B cell (primary cell): Measurements from ENCODE around the gene NMD3. TPM values are rescaled to one million over a fixed set of nuclear protein-coding genes. Genes with fewer than 3 reads are reported as not detected.

Experiments
- ATAC-seq: fragments of 200-7000 bp; cut with Tn5 transposase; one replicate; pipeline ENCODE4 v1.10.0; 2021; ENCODE audit warnings: low read depth, mild to moderate bottlenecking, moderate number of reproducible peaks, moderate library complexity
- CTCF ChIA-PET: fragments of 350-600 bp; sonication (Branson Sonifier 250); formaldehyde crosslinking; loops from one replicate; lab custom pipeline; 2021; ENCODE audit warnings: antibody characterized with exemption, inconsistent platforms; lab: Charles Lee
- POLR2A ChIA-PET: fragments of 350-600 bp; sonication (Branson Sonifier 250); formaldehyde crosslinking; loops from one replicate; lab custom pipeline; 2021; ENCODE audit warnings: antibody characterized with exemption; lab: Charles Lee
- DNase-seq: peaks from one replicate; pipeline ENCODE4 v3.0.0; 2013
- H2AFZ ChIP-seq: 2 replicates; pipeline ENCODE4 v1.6.1; 2012; ENCODE audit warnings: mild to moderate bottlenecking, low read depth, low read length; ENCODE audit not compliant: insufficient read depth, poor library complexity, severe bottlenecking
- H3K27ac ChIP-seq, 2 donors: 1 replicate in 1 of 2; 2 replicates in 1 of 2; pipeline ENCODE4 v1.5.1; 2012 to 2013; ENCODE audit warnings: low read length in 2 of 2, mild to moderate bottlenecking in 2 of 2, moderate library complexity in 1 of 2
- H3K27me3 ChIP-seq, 4 experiments: fragments of 200-600 bp in 1 of 4; sonication (generic) in 1 of 4; replicated peaks in 1 of 4; 1 replicate in 2 of 4; 2 replicates in 2 of 4; pipeline versions ENCODE4 v1.6.1 to v1.7.0; 2013 to 2016; ENCODE audit warnings: low read length in 3 of 4, mild to moderate bottlenecking in 2 of 4, mixed read lengths in 1 of 4, moderate library complexity in 1 of 4; ENCODE audit not compliant: insufficient read depth in 4 of 4, control insufficient read depth in 3 of 4; ENCODE audit errors: control extremely low read depth in 1 of 4
- H3K36me3 ChIP-seq, 2 experiments: replicated peaks in 1 of 2; 1 replicate in 1 of 2; 2 replicates in 1 of 2; pipeline versions ENCODE4 v1.6.1 to v1.7.1; 2013; ENCODE audit warnings: low read length in 1 of 2; ENCODE audit not compliant: insufficient read depth in 2 of 2, control insufficient read depth in 1 of 2; ENCODE audit errors: control extremely low read depth in 1 of 2, extremely low read depth in 1 of 2
- H3K4me1 ChIP-seq, 2 donors: fragments of 200-600 bp in 1 of 2; sonication (generic) in 1 of 2; 1 replicate in 1 of 2; 2 replicates in 1 of 2; pipeline versions ENCODE4 v1.5.1 to v1.6.1; 2013 to 2017; ENCODE audit warnings: low read length in 2 of 2; ENCODE audit not compliant: control insufficient read depth in 2 of 2, insufficient read depth in 2 of 2
- H3K4me2 ChIP-seq: replicated peaks from 2 replicates; pipeline ENCODE3; 2012; ENCODE audit warnings: mild to moderate bottlenecking, low read depth, low read length; ENCODE audit not compliant: poor library complexity, severe bottlenecking
- H3K4me3 ChIP-seq, 5 experiments: fragments of 200-600 bp in 1 of 5; sonication (generic) in 1 of 5; 1 replicate in 3 of 5; 2 replicates in 2 of 5; pipeline versions ENCODE4 v1.5.1 to v1.7.0; 2011 to 2016; ENCODE audit warnings: low read length in 4 of 5, mild to moderate bottlenecking in 4 of 5, low read depth in 2 of 5, control low read depth in 1 of 5, moderate library complexity in 1 of 5; ENCODE audit not compliant: insufficient read depth in 1 of 5; ENCODE audit errors: control extremely low read depth in 1 of 5, extremely low read depth in 1 of 5
- H3K79me2 ChIP-seq: fragments of 200-600 bp; sonication (generic); one replicate; pipeline ENCODE4 v1.6.0; 2016; ENCODE audit warnings: low read length; ENCODE audit not compliant: control insufficient read depth, insufficient read depth
- H3K9ac ChIP-seq: fragments of 200-600 bp; sonication (generic); 2 replicates; pipeline ENCODE4 v1.6.1; 2017; ENCODE audit warnings: mild to moderate bottlenecking, low read length, moderate library complexity
- H3K9me3 ChIP-seq, 3 donors: one replicate each; pipeline versions ENCODE4 v1.6.1 to v1.7.1; 2013; ENCODE audit warnings: low read length in 2 of 3; ENCODE audit not compliant: control insufficient read depth in 2 of 3, insufficient read depth in 1 of 3; ENCODE audit errors: control extremely low read depth in 1 of 3
- H4K20me1 ChIP-seq: 2 replicates; pipeline ENCODE4 v1.6.0; 2012; ENCODE audit warnings: mild to moderate bottlenecking, low read length; ENCODE audit not compliant: insufficient read depth, control insufficient read depth, poor library complexity, severe bottlenecking
- H3K27ac Mint-ChIP-seq: one replicate; pipeline ENCODE4 v1.8.0; 2021; ENCODE audit warnings: mixed read lengths
- H3K27me3 Mint-ChIP-seq: one replicate; pipeline ENCODE4 v1.8.0; 2021; ENCODE audit warnings: mixed read lengths
- H3K4me1 Mint-ChIP-seq: one replicate; pipeline ENCODE4 v1.8.0; 2021; ENCODE audit warnings: mixed read lengths
- H3K4me3 Mint-ChIP-seq: one replicate; pipeline ENCODE4 v1.8.0; 2021; ENCODE audit warnings: mixed read lengths
- H3K9me3 Mint-ChIP-seq: one replicate; pipeline ENCODE4 v1.8.0; 2022; ENCODE audit warnings: mixed read lengths; ENCODE audit not compliant: insufficient read depth
- CTCF ChIP-seq: fragments of 200-600 bp; IDR thresholded peaks from one replicate; pipeline ENCODE4 v1.8.0; 2022; ENCODE audit warnings: antibody characterized with exemption, mild to moderate bottlenecking
- EZH2 ChIP-seq: IDR thresholded peaks from 2 replicates; pipeline ENCODE4 v1.6.1; 2012; ENCODE audit warnings: borderline replicate concordance, low read depth, mild to moderate bottlenecking, moderate library complexity, low read length; ENCODE audit not compliant: insufficient read depth, poor library complexity, severe bottlenecking
- WGBS: methylation state at CpG from one replicate; pipeline ENCODE4 v1.1.5; 2013; ENCODE audit warnings: missing lambda C conversion rate; ENCODE audit not compliant: insufficient coverage; 5-methylcytosine and 5-hydroxymethylcytosine counted together
- intact Hi-C: fragments of 100-400 bp; cut with micrococcal nuclease; formaldehyde crosslinking; loops from one replicate; pipeline ENCODE4 v1.10.0; 2022
- polyA plus RNA-seq: library from polyadenylated mRNA; depleted of rRNA; stranded (reverse); fragments of >200 nt; gene quantifications from 2 replicates; pipeline ENCODE4 v1.2.3, GENCODE V29; 2012
- total RNA-seq, 2 donors: library from RNA; stranded (reverse); fragments of 120-200 nt in 1 of 2; gene quantifications; 1 replicate in 1 of 2; 2 replicates in 1 of 2; pipeline versions ENCODE4 v1.2.3 to v1.2.4, GENCODE V29; 2013 to 2022

The NMD3 gene
- total and polyA plus RNA-seq, 2 donors (not counting 1 experiment from before 2014, with no cell fraction given) = 14.5 to 38.0 TPM

- ChIA-PET POLR2A (no interaction called here), CTCF (no interaction called here)
- no peaks in the 10 kb centered on the region for H3K36me3 ChIP-seq
- Mint-ChIP-seq H3K9me3 (no peaks in the 10 kb centered on the region), H3K27me3 (no peaks in the 10 kb centered on the region), H3K4me3 (no peak overlapping the region), H3K27ac (no peak overlapping the region), H3K4me1 (no peaks in the 10 kb centered on the region)
- WGBS = 81% methylated on average over 2 of the region's 5 CpGs
- H3K27ac ChIP-seq = no peak overlapping the region
- no peak for DNase-seq
- H3K4me2 ChIP-seq = no peak overlapping the region
- H4K20me1 ChIP-seq = no peaks in the 10 kb centered on the region
- TF ChIP-seq CTCF (no peak), EZH2 (no peak)
- no peak overlapping the region for H2AFZ ChIP-seq
- no peaks in the 10 kb centered on the region for H3K27me3 ChIP-seq
- no peak overlapping the region for H3K4me3 ChIP-seq
- H3K9ac ChIP-seq = no peak overlapping the region
- ATAC-seq = no peak
- H3K9me3 ChIP-seq = peaks cover 0 to under 1% (median 0%) of the 10 kb centered on the region in 3 donors
- no peaks in the 10 kb centered on the region for H3K4me1 ChIP-seq
- H3K79me2 ChIP-seq = no peaks in the 10 kb centered on the region
- intact Hi-C loops = no loop called here
These were observed 70.2 kb downstream of the NMD3 start for GRCh38 chr3:161291191-161291901.

GRCh38 chr3:161293381-161293780, 72.3 kb downstream of the NMD3 start:
- ChIA-PET CTCF (no interaction called here), POLR2A (no interaction called here)
- Histone ChIP-seq H3K9ac (no peak overlapping the region), H3K4me3 (no peak overlapping the region), H3K36me3 (no peaks in the 10 kb centered on the region), H3K9me3 (peaks cover 0 to 11% (median 4%) of the 10 kb centered on the region in 3 donors), H3K79me2 (no peaks in the 10 kb centered on the region), H3K27me3 (no peaks in the 10 kb centered on the region), H2AFZ (no peak overlapping the region), H3K27ac (no peak overlapping the region), H4K20me1 (no peaks in the 10 kb centered on the region), H3K4me2 (no peak overlapping the region), H3K4me1 (no peaks in the 10 kb centered on the region)
- no CpG with 5 or more reads among the region's 2 CpGs for WGBS
- TF ChIP-seq EZH2 (no peak), CTCF (no peak)
- Mint-ChIP-seq H3K9me3 (peaks cover 5% of the 10 kb centered on the region), H3K4me1 (no peaks in the 10 kb centered on the region), H3K27ac (no peak overlapping the region), H3K4me3 (no peak overlapping the region), H3K27me3 (no peaks in the 10 kb centered on the region)
- DNase-seq (no peak), ATAC-seq (no peak)
- intact Hi-C loops = no loop called here
